NCI-H345 treated with DMSO at 0.1 percent for 48 hours (cell line): ENCODE results near the gene C20orf204.
A peak's percentile ranks its signal among the peaks of the same experiment; 100 is the strongest.
"Not testable (repeated sequence)": the region's sequence is repeated elsewhere in the genome, so short reads cannot be mapped to it uniquely, and the experiment has no call there.

ENCODE experiments used
- DNase-seq: peaks from one replicate; lab custom pipeline; 2025; ENCODE audit not compliant: unreplicated experiment; lab: John Stamatoyannopoulos, UW

The C20orf204 gene

GRCh38 chr20:64082126-64082731, 46.2 kb downstream of the C20orf204 start:
- no peak for DNase-seq

GRCh38 chr20:64082820-64083377, 46.9 kb downstream of the C20orf204 start:
- DNase-seq = no peak

GRCh38 chr20:64083378-64083803, 47.4 kb downstream of the C20orf204 start:
- peak; percentile 87 for DNase-seq

GRCh38 chr20:64083804-64084684, 48.1 kb downstream of the C20orf204 start, which contains the start of gene LKAAEAR1:
Gene LKAAEAR1 (minus strand): TSS chr20:64084398. CDS start chr20:64084219, 179 bp downstream.
- DNase-seq = no peak

- DNase-seq = no peak
Observed at GRCh38 chr20:64084685-64085152, 48.7 kb downstream of the C20orf204 start.

GRCh38 chr20:64086801-64087200, 50.8 kb downstream of the C20orf204 start:
- DNase-seq = no peak

- DNase-seq = not testable (repeated sequence)
Observed at GRCh38 chr20:64087226-64087825, 51.3 kb downstream of the C20orf204 start.

- DNase-seq = not testable (repeated sequence)
Observed at GRCh38 chr20:64088586-64088985, 52.6 kb downstream of the C20orf204 start.
